GM12874 (cell line): ENCODE results near the gene CALN1.

Source experiments
- TF ChIP-seq, protein P1 (sequence below): IDR thresholded peaks from 2 replicates; pipeline ENCODE4 v1.5.1; 2011; ENCODE audit warnings: low read depth, mild to moderate bottlenecking, control low read depth, low read length, moderate library complexity; ENCODE audit not compliant: insufficient read depth

CALN1 gene

DNA sequence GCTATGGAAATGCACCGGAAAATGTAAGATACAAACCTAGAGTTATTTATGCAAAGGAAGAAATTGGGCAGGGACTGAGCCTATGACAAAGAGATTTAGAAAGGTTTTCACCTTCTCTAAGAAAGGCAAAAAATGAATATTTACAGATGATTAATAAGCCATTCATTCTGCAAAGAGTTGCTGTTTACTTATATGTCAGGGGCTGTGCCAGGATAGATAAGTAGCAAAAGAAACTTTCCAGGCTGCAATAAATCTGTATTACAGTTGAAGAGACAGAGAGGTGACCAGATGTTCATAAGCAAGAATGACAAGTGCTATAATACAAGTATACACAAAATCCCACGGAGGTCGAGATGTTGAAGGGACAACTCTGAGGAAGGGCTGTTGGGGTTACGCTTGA lies 299.6 kb downstream of the CALN1 start:
- TF ChIP-seq, protein P1, sequence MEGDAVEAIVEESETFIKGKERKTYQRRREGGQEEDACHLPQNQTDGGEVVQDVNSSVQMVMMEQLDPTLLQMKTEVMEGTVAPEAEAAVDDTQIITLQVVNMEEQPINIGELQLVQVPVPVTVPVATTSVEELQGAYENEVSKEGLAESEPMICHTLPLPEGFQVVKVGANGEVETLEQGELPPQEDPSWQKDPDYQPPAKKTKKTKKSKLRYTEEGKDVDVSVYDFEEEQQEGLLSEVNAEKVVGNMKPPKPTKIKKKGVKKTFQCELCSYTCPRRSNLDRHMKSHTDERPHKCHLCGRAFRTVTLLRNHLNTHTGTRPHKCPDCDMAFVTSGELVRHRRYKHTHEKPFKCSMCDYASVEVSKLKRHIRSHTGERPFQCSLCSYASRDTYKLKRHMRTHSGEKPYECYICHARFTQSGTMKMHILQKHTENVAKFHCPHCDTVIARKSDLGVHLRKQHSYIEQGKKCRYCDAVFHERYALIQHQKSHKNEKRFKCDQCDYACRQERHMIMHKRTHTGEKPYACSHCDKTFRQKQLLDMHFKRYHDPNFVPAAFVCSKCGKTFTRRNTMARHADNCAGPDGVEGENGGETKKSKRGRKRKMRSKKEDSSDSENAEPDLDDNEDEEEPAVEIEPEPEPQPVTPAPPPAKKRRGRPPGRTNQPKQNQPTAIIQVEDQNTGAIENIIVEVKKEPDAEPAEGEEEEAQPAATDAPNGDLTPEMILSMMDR = no peak

DNA sequence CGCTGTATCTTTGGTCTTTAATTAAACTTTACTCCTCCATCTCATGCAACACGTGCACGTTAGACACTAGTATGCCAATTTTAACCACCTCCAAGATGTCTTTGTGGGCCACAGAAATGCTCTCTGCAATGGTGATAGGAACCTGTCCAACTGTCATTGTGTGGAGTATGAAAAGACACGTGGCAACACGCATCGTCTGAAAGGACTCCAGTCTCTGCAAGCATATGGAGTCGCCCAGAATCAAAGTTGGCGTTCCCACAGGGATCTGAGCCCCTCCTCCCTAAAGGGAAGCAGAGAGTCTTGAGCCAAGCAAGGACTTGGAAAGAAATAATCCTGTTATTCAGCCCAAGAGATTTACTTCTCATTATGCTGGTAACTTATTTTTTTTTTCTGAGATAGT lies 301.1 kb downstream of the CALN1 start:
- TF ChIP-seq, protein P1 = no peak

DNA sequence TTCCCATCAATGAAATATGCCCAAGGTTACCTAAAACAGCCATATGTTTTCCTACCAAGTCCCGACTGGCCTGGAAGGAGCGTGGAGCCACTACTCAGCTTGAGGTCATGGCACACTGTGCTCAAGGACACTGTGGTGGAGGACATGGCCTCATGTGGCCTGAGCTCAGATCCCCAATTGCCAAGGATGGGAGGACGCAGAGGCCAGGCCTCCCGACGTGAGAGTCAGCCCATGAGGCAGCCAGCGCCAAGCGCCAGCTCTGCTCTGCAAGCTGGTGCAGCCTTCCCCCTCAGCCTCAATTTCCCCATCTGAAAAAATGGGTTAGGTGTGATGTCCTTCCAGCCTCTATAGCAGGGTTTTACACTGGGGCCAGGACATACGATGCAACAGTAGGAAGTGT lies 302.6 kb downstream of the CALN1 start:
- TF ChIP-seq, protein P1 = no peak

DNA sequence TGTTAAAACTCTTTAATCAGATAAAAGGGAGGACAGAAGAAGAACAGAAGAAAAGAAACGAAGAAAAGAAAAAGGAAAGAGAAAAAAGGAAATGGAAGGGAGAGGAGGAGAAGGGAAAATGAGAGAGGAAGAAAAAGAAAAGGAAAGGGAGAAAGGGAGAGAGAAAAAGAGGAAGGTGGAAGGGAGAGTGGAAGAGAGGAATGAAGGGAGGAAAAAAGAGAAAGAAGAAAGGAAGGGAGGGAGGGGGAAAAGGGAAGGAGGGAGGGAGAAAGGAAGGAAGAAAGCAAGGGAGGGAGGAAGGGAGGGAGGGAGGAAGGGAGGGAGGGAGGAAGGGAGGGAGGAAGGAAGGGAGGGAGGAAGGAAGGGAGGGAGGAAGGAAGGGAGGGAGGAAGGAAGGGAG lies 305.7 kb downstream of the CALN1 start:
- TF ChIP-seq, protein P1 = no peak

DNA sequence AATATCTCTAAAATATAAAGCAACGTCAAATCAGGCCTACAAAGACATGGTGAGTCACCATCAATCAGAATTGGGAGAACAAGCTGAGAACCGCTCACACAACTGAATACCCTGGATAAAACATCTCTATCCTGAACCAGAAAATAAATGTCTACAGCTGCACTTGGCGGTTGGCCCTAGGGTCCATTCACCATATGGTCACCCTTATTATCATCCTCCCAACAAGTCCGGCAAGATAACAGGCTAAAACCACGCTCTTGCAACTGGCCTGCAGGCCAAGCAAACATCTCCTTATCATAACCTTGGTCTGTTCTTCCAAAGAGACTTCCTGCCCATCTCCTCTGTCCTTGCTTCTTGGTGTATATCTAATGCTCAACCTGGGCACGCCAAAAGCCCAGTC lies 310.7 kb downstream of the CALN1 start:
- TF ChIP-seq, protein P1 = no peak

DNA sequence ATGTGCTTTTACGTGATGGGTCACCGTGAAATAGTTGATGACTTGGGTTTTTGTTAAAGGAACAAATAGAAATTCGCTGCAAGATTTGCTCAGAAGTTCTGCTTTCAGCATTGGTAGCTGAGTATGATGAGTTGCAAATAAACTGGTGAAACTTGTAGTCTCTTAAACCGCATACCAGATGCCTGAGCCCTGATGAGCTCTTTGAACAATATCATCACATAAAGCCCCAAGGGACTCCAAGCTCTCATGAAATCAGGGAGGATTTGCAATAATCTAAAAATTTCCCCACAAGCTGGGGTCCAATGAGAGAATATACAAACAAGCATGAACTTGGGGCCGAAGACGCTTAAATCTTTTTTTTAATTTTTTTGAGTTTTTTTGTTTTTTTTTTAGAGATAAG lies 312.4 kb downstream of the CALN1 start:
- TF ChIP-seq, protein P1 = no peak

DNA sequence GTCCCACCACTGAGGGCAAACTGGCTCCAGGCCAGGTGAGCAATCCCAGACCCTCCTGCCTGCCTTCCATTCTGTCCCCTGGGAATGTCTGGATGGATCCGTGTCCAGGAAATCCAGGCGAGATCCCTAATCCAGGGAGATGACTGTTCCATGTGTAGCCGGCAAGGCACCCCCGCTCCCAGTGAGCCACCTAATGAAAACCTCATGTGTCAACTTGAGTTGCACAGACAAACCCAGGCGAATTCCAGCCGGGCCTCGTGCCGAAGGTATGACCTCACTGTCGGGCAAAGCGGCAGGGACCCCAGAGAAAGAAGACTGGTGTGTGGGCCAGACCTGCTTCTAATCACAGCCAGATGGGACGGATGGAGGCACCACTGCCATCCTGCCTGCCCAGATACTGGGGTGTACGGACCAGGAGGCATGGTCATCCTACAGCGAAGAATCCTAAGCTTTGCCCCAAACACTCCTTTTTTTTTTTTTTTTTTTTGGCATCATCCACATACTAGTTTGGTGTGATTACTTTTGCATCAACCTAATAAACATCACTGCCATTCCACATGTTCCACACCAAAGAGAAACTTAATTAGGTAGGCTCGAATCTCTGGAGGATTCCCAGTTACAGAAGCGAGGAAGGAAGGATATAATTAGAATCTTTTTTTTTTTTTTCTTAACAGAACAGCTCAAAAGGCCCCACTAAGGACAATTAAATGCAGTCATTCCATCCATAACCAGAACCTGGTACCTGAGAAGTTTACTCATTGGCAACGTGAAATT lies 313.1 kb downstream of the CALN1 start:
- TF ChIP-seq, protein P1 = no peak

DNA sequence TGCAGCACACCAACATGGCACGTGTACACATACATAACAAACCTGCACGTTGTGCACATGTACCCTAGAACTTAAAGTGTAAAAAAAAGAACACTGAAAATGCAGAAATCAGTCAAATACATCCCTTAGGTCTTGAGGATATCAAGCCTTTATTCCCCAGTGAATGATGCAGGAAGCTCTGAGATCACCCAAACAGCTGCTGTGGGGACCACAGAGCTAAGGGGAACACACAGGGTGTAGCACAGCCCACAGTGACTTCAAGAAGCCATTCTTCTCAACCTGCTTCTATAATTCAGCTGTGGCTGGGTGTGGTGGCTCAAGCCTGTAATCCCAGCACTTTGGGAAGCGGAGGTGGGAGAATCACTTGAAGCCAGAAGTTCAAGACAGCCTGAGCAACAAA lies 314.9 kb downstream of the CALN1 start:
- TF ChIP-seq, protein P1 = no peak
